ENCODE measurements around the gene NPC1.
"Not testable (repeated sequence)": the region's sequence is repeated elsewhere in the genome, so short reads cannot be mapped to it uniquely, and the experiment has no call there.

NPC1 gene

GRCh38 chr18:23515911-23516546 lies 70.3 kb downstream of the NPC1 start:
- DNase-seq, result peak; percentile 62

GRCh38 chr18:23512641-23513040 lies 73.7 kb downstream of the NPC1 start:
- DNase-seq, result no peak

GRCh38 chr18:23512216-23512615 lies 74.1 kb downstream of the NPC1 start:
- not testable (repeated sequence) for DNase-seq

GRCh38 chr18:23510923-23511322 lies 75.4 kb downstream of the NPC1 start:
- DNase-seq, result not testable (repeated sequence)

- no peak for DNase-seq
Measured at GRCh38 chr18:23506393-23506792, 79.9 kb downstream of the NPC1 start.

- DNase-seq, result no peak
Measured at GRCh38 chr18:23504720-23505119, 81.6 kb downstream of the NPC1 start.

GRCh38 chr18:23503963-23504344 lies 82.4 kb downstream of the NPC1 start:
- no peak for DNase-seq

GRCh38 chr18:23503038-23503962 lies 83.0 kb downstream of the NPC1 start, which contains the start of gene RMC1:
Gene RMC1 (plus strand): TSS chr18:23503511. CDS start chr18:23503619, 108 bp downstream.
- DNase-seq, result peak; percentile 98

- no peak for DNase-seq
Measured at GRCh38 chr18:23502516-23503037, 83.7 kb downstream of the NPC1 start.

- DNase-seq, result no peak
Measured at GRCh38 chr18:23501626-23502025, 84.7 kb downstream of the NPC1 start.

- no peak for DNase-seq
Measured at GRCh38 chr18:23499291-23499781, 87.0 kb downstream of the NPC1 start.

GRCh38 chr18:23498877-23499276 lies 87.4 kb downstream of the NPC1 start:
- peak; percentile 55 for DNase-seq

GRCh38 chr18:23498117-23498516 lies 88.2 kb downstream of the NPC1 start:
- DNase-seq, result no peak

GRCh38 chr18:23495723-23496440 lies 90.4 kb downstream of the NPC1 start:
- DNase-seq, result no peak

GRCh38 chr18:23494992-23495391 lies 91.3 kb downstream of the NPC1 start:
- DNase-seq, result no peak

GRCh38 chr18:23493654-23494053 lies 92.7 kb downstream of the NPC1 start:
- no peak for DNase-seq

- DNase-seq, result not testable (repeated sequence)
Measured at GRCh38 chr18:23489586-23489985, 96.7 kb downstream of the NPC1 start.

GRCh38 chr18:23487738-23488570 lies 98.4 kb downstream of the NPC1 start:
- no peak for DNase-seq

- DNase-seq, result no peak
Measured at GRCh38 chr18:23485386-23485785, 100.9 kb downstream of the NPC1 start.

- DNase-seq, result no peak
Measured at GRCh38 chr18:23484561-23485182, 101.6 kb downstream of the NPC1 start.

Data from T-helper 9 cell (primary cell).